Right lobe of liver (tissue), 6 donors: ENCODE data around the gene PLXNA2. TPM values are rescaled to one million over a fixed set of nuclear protein-coding genes. Genes with fewer than 3 reads are reported as not detected.

Source experiments
- ATAC-seq, 4 donors: fragments of 200-7000 bp; cut with Tn5 transposase; one replicate each; pipeline ENCODE4 v1.9.1; 2020; ENCODE audit warnings: mild to moderate bottlenecking in 4 of 4, moderate library complexity in 4 of 4
- DNase-seq, 3 donors: peaks; one replicate each; pipeline ENCODE4 v3.0.0-alpha.2; 2020
- H3K27ac ChIP-seq, 3 donors: fragments of 200-600 bp; one replicate each; pipeline ENCODE4 v1.8.0; 2022
- H3K27me3 ChIP-seq, 2 donors: fragments of 200-600 bp; one replicate each; pipeline ENCODE4 v1.8.0; 2022
- H3K36me3 ChIP-seq, 4 donors: fragments of 200-600 bp; sonication (generic) in 1 of 4; one replicate each; pipeline versions ENCODE4 v1.5.1 to v1.8.0; 2017 to 2022; ENCODE audit warnings: control low read depth in 1 of 4
- H3K4me1 ChIP-seq, 4 donors: fragments of 200-600 bp; sonication (generic) in 1 of 4; one replicate each; pipeline versions ENCODE4 v1.5.1 to v1.8.0; 2017 to 2022; ENCODE audit warnings: control low read depth in 1 of 4
- H3K4me3 ChIP-seq, 3 donors: fragments of 200-600 bp; one replicate each; pipeline ENCODE4 v1.8.0; 2022
- H3K9me3 ChIP-seq, 4 donors: fragments of 200-600 bp; sonication (generic) in 1 of 4; one replicate each; pipeline versions ENCODE4 v1.5.1 to v1.8.0; 2017 to 2022; ENCODE audit warnings: control low read depth in 1 of 4
- POLR2A ChIP-seq: fragments of 450-650 bp; IDR thresholded peaks from one replicate; pipeline ENCODE4 v1.6.1; 2017; ENCODE audit warnings: antibody characterized with exemption, mild to moderate bottlenecking
- WGBS: methylation state at CpG from one replicate; pipeline ENCODE4 v1.1.6; 2018; ENCODE audit warnings: low coverage, low lambda C conversion rate; ENCODE audit not compliant: insufficient coverage; ENCODE audit errors: missing lambda C conversion rate; 5-methylcytosine and 5-hydroxymethylcytosine counted together
- intact Hi-C, 2 donors: fragments of 100-400 bp; cut with DNase I; formaldehyde crosslinking; loops; one replicate each; pipeline versions ENCODE4 v1.11.2 to v1.14.1; 2022
- total RNA-seq, 6 experiments: library from RNA; depleted of rRNA in 2 of 6; stranded (reverse); fragments of >200 nt in 2 of 6; fragmentation: NEBNext Ultra II Directional in 3 of 6; extraction: Animal tissue kit (Norgen Biotek cat#: 25700) in 3 of 6; gene quantifications; one replicate each; pipeline versions ENCODE4 v1.1.0 to v1.2.4, GENCODE V29; 2016 to 2023
- TF ChIP-seq, protein P1 (sequence below), 4 donors: fragments of 200-600 bp in 3 of 4; fragments of 450-650 bp in 1 of 4; IDR thresholded peaks; one replicate each; pipeline versions ENCODE4 v1.5.1 to v1.8.0; 2016 to 2022; ENCODE audit warnings: antibody characterized with exemption in 4 of 4, mild to moderate bottlenecking in 2 of 4
- donor health status: DM: no; HTN: yes; CAD: no.
- donor health status: DM: no; HTN: no; CAD: no.
- donor health status: DM: no; HTN: no; CAD: no.
- donor health status: DM: no; HTN: yes; CAD: no.
- donor health status: DM: no; HTN: yes; CAD: no.

The PLXNA2 gene
- total RNA-seq, 6 experiments from 2014 or later = 5.6 to 20.8 (median 9.3) TPM

DNA sequence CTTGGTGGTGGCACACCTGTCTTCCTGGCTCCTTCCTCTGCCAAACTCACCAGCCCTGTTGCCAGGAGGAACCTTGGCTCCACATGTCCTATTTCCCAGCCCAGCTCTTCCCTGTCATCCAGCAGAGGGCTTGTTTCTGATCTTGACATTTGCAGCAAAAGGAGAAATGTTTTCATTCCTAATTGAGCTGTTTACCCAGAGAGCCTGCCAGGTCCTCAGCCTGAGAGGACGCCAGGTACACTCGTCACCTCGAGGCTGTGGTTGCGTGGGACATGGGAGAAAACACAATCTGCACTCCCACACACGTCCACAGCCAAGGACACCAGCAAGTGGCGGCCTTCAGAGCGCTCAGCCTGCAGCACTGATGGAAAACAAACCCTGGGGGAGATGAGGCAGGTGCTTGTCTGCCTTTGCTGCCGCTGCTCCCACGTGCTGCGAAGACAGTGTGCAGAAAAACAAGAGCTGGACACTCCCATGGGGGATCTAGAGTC, 200.4 kb downstream of the PLXNA2 start:
- peak; percentile 50 to 81 (median 77) for ATAC-seq
- peaks cover 0 to 8% (median 2%) of the 10 kb centered on the region in 4 donors for H3K4me1 ChIP-seq
- H3K27me3 ChIP-seq = no peaks in the 10 kb centered on the region
- H3K9me3 ChIP-seq = no peaks in the 10 kb centered on the region
- peak in 2 of 3 donors; percentile 52 to 63 for DNase-seq
- peaks cover 0 to 5% (median 2%) of the 10 kb centered on the region in 4 donors for H3K36me3 ChIP-seq
- TF ChIP-seq, protein P1, sequence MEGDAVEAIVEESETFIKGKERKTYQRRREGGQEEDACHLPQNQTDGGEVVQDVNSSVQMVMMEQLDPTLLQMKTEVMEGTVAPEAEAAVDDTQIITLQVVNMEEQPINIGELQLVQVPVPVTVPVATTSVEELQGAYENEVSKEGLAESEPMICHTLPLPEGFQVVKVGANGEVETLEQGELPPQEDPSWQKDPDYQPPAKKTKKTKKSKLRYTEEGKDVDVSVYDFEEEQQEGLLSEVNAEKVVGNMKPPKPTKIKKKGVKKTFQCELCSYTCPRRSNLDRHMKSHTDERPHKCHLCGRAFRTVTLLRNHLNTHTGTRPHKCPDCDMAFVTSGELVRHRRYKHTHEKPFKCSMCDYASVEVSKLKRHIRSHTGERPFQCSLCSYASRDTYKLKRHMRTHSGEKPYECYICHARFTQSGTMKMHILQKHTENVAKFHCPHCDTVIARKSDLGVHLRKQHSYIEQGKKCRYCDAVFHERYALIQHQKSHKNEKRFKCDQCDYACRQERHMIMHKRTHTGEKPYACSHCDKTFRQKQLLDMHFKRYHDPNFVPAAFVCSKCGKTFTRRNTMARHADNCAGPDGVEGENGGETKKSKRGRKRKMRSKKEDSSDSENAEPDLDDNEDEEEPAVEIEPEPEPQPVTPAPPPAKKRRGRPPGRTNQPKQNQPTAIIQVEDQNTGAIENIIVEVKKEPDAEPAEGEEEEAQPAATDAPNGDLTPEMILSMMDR (IDR thresholded peaks at IDR 0.05) = peak in 3 of 4 donors; percentile 11 to 30 (median 24)
- TF ChIP-seq POLR2A = no peak
- intact Hi-C loops = no loop called here
- H3K4me3 ChIP-seq = no peak overlapping the region
- no peak overlapping the region for H3K27ac ChIP-seq
- 29% methylated on average over 9 of the region's 10 CpGs for whole genome bisulfite sequencing

DNA sequence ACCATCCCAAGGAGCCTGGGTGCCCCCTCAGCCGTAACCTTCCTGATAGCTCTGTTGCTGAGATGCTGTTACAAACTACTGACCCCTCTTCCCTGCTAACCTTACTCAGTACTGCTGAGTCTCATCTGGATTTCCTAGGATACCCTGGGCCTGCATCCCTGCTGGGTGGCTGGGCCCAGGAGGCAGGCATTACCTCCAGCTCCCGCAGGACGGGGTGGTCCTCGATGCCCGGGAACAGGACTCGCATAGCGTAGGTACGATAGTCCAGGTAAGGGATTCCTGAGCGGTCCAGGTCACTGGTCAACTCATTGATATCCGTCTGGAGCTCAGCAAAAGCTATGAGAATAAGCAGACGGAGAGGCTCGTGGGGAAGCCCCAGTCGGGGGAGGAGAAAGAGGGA, 201.3 kb downstream of the PLXNA2 start:
- 97% methylated on average over 4 of the region's 13 CpGs for WGBS
- DNase-seq (no peak), ATAC-seq (no peak)
- H3K9me3 ChIP-seq = no peaks in the 10 kb centered on the region
- H3K27ac ChIP-seq = no peak overlapping the region
- intact Hi-C loops = no loop called here
- peaks cover 0 to 5% (median 2%) of the 10 kb centered on the region in 4 donors for H3K36me3 ChIP-seq
- H3K4me3 ChIP-seq = no peak overlapping the region
- TF ChIP-seq, protein P1 (IDR thresholded peaks at IDR 0.05) = no peak
- TF ChIP-seq POLR2A = no peak
- no peaks in the 10 kb centered on the region for H3K27me3 ChIP-seq
- H3K4me1 ChIP-seq = peaks cover 0 to 8% (median 2%) of the 10 kb centered on the region in 4 donors

DNA sequence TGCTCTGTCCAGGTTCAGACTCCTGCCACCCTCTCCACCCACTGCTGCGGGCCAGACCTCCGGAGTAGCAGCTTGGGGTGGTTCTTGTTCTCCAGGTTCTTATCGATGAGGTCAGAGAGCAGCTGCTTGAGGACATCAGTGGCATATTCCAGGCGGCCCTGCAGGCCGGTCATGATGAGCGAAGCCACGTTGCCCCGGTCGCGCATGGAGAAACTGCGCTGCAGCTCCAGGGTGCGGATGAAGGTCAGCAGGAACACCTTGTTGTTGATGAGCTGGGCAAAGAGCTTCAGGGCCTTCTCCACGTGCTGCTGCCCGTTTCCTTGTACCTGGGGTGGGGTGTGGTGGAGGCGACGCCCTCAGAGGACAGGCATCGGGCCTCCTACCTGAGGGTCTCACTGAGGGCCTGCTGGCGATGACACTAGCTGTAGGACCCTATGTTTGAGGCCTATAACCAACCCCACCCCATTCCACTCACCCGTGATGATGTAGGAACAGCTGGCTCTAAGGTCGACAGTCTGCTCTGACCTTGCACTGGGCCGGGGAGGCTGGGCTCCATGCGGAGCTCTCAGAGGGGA, 202.1 kb downstream of the PLXNA2 start:
- H3K27me3 ChIP-seq = no peaks in the 10 kb centered on the region
- H3K36me3 ChIP-seq = peaks cover 0 to 5% (median 2%) of the 10 kb centered on the region in 4 donors
- H3K27ac ChIP-seq = no peak overlapping the region
- intact Hi-C loops = no loop called here
- WGBS = 83% methylated on average over 5 of the region's 22 CpGs
- no peaks in the 10 kb centered on the region for H3K9me3 ChIP-seq
- no peak for ATAC-seq
- H3K4me1 ChIP-seq = peaks cover 0 to 8% (median 0%) of the 10 kb centered on the region in 4 donors
- DNase-seq = no peak
- no peak for TF ChIP-seq POLR2A
- TF ChIP-seq, protein P1 (IDR thresholded peaks at IDR 0.05) = no peak
- no peak overlapping the region for H3K4me3 ChIP-seq

DNA sequence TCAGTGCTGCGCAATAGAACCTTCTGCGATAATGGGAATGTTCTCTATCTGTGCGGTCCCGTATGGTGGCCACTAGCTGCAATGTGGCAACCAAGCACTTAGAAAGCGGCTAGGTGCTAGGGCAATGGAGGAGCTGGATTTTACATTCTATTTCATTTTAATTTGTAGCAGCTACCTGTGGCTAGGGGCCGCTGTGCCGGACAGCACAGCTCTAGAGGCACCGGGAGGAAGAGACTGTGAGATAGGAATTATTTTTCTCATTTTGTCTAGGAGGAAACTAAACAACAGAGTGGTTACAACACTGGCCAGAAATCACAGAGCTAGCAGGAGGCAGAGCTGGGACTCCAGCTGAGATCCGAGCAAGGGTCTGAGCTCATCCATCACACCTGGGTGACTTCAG, 202.7 kb downstream of the PLXNA2 start:
- Histone ChIP-seq H3K27ac (no peak overlapping the region), H3K4me3 (no peak overlapping the region)
- intact Hi-C loops = no loop called here

More for the DNA sequence above, 202.7 kb downstream of the PLXNA2 start:
- TF ChIP-seq, protein P1 (IDR thresholded peaks at IDR 0.05) = no peak
- TF ChIP-seq POLR2A = no peak
- peaks cover 0 to 8% (median 0%) of the 10 kb centered on the region in 4 donors for H3K4me1 ChIP-seq
- ATAC-seq (no peak), DNase-seq (no peak)
- WGBS = 100% methylated on average over 6 of the region's 9 CpGs
- H3K9me3 ChIP-seq = no peaks in the 10 kb centered on the region
- peaks cover 0 to 5% (median 2%) of the 10 kb centered on the region in 4 donors for H3K36me3 ChIP-seq
- no peaks in the 10 kb centered on the region for H3K27me3 ChIP-seq
